ENCODE results near the gene DNPH1.

DNPH1 gene

GRCh38 chr6:43180058-43180457 lies 49.2 kb downstream of the DNPH1 start:
- no peak for DNase-seq

GRCh38 chr6:43178951-43179830 lies 50.1 kb downstream of the DNPH1 start:
- DNase-seq = no peak

GRCh38 chr6:43178150-43178549 lies 51.1 kb downstream of the DNPH1 start:
- DNase-seq = no peak

GRCh38 chr6:43176423-43176786 lies 52.9 kb downstream of the DNPH1 start:
- DNase-seq = no peak

- no peak for DNase-seq
These were observed 53.4 kb downstream of the DNPH1 start for GRCh38 chr6:43175676-43176422.
